Stimulated activated CD8-positive, alpha-beta memory T cell treated with anti-CD3 and anti-CD28 coated beads, Interleukin-15, amount 100 ng/mL, for 24 hours (primary cell): ENCODE data around the gene TMX3.
A peak's percentile ranks its signal among the peaks of the same experiment; 100 is the strongest.

ENCODE experiments used
- DNase-seq: peaks from one replicate; pipeline ENCODE4 v3.0.0-alpha.2; 2020; ENCODE audit warnings: low read depth

TMX3 gene

GRCh38 chr18:68714712-68715496 is at the start of gene TMX3:
Gene TMX3 (minus strand): TSS chr18:68715108. CDS start chr18:68714981, 127 bp downstream.
- DNase-seq, result peak; percentile 77

DNA sequence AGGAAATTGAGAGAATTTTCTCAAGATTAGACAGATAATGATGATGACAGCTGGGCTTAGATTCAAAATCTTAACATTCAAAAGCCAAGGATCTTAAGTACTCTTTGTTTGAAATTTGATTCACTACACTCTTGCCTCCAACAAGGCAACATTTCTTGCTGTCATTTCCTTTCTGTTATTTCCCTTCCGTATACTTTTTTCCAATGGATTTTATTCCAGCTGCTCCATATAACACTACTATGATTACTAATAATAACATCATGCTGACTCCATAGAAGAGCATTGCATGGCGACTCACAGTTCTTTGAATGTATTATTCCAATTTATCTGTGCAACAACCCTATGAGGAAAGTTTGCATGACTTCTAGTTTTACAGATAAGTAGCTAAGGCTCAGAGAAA is 49.1 kb upstream of the TMX3 start:
- no peak for DNase-seq

GRCh38 chr18:68763083-68763482 is 48.2 kb upstream of the TMX3 start:
- DNase-seq, result no peak

DNA sequence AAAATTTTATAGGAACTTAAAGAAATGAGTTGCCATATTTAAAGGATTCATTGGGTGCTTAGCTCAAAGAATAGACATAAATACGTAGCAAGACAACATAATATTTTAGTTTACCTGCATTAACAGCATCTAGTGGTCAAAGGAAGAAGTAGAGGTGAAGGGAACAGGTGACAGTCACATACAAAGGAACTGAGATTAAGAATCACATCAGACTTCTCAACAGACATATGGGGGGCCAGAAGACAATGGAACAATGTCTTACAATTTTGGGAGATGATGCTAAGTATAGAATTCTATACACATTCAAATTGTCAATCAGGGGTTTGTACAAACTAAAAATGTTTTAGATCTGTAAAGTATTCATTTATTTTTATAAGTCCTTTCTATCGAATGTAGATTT is 44.4 kb upstream of the TMX3 start:
- no peak for DNase-seq

DNA sequence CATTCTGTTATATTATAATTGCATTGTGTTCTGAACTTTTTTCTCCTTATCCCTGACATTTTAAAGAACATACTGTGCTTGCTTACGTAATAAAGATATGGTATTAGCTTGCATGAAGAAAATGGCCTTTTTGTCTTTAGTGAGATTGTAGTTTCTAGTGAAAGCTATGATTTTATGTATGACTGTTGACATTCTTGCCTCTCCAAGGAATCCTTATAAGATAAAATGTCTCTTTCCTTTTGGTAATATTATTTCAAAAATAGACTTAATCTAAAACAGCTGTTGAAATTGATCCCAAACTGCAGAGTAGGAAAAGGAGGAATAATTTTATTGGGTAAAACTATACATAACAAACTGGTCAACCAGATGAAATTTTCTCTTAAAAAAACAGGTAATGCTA is 42.2 kb upstream of the TMX3 start:
- DNase-seq, result no peak

GRCh38 chr18:68742206-68742605 is 27.3 kb upstream of the TMX3 start:
- no peak for DNase-seq

DNA sequence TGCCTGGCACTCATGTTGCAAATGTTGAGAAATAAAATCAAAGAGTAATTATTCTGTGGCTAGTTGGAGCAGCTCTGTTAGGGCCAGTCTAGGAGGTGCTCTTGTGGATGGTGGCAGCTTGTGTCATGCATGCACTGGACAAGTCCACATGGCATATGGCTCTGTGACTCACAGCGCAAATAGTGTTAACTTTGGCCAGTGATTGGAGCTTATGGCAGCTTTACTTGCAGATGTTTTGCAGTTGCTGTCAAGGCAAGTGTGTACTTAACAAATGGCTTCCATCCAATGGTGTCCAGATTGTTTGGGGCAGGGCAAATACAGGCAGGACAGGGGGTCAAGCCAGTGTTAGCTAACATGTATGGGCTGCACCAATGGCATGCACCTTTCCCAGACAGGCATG is 26.1 kb upstream of the TMX3 start:
- no peak for DNase-seq

DNA sequence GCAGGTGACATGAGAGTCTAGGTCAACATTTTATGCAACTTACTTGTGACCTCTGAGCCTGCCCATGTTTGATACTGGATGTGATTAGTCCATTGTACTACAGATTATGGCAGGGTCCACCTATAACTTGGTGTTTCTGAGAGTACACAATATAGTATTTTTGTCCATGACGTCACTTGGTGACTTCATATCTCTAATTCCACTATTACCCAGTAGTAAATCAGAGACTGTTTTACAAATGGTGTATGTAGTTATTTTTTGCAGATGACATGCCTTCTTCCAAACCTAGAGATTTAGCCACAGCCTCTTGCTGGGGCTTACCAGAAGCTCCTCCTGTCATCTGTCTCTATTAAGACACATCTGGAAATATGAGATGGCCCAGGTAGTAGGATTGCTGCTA is 24.6 kb upstream of the TMX3 start:
- no peak for DNase-seq

- DNase-seq, result no peak
Measured at GRCh38 chr18:68738564-68738963, 23.7 kb upstream of the TMX3 start.

- DNase-seq, result no peak
Measured at GRCh38 chr18:68735483-68736343, 20.8 kb upstream of the TMX3 start.

DNA sequence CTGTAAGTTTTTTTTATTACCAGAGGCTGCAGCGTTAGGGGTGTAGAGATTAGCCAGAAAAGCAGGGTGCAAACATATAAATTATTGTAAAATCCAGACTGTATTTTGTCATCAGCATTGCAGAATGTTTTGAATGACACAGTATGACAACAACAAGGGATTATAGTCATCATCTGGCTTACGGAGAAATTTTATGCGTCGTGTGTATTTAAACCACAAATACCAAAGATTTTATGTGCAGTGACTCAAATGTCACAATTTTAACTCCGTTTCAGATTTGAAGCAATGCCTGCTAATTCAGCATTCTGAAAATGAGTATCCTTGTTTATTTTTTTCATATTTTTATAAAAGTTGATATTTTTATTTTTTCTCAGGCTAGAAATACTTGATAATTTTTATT is 19.4 kb upstream of the TMX3 start:
- no peak for DNase-seq

GRCh38 chr18:68733707-68734106 is 18.8 kb upstream of the TMX3 start:
- DNase-seq, result no peak

- no peak for DNase-seq
Measured at GRCh38 chr18:68728081-68728700, 13.3 kb upstream of the TMX3 start.

GRCh38 chr18:68727506-68727905 is 12.6 kb upstream of the TMX3 start:
- no peak for DNase-seq

DNA sequence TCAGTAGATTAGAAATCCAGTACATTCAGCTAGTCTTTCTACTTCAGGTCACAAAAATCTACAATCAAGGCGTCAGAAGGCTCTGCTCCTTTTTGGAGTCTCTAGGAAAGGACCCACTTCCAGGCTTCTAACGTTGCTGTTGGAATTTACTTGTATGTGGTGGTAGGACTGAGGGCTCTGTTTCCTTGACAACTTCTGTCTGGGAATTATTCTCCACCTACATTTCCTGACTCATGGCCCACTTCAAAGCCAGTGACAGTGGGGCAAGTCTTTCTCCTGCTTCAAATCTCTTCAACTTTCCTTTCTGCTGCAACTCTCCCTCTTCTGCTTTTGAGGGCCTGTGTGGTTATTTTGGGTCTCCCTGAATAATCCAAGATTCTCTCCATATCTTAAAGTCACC is 10.4 kb upstream of the TMX3 start:
- DNase-seq, result no peak

DNA sequence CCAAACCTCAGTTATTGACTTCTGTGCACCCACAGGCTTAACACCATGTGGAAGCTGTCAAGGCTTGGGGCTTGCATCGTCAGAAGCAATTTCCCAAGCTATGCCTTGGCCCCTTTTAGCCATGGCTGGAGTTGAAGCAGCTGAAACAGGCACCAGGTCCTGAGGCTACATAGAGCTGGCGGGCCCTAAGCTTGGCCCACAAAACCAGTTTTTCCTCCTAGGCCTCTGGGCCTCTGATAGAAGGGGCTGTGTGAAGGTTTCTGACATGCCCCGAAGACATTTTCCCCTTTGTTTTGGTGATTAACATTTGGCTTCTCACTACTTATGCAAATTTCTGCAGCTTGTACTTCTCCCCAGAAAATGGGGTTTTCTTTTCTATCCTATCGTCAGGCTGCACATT is 9.1 kb upstream of the TMX3 start:
- DNase-seq, result no peak

GRCh38 chr18:68723539-68723938 is 8.6 kb upstream of the TMX3 start:
- no peak for DNase-seq

DNA sequence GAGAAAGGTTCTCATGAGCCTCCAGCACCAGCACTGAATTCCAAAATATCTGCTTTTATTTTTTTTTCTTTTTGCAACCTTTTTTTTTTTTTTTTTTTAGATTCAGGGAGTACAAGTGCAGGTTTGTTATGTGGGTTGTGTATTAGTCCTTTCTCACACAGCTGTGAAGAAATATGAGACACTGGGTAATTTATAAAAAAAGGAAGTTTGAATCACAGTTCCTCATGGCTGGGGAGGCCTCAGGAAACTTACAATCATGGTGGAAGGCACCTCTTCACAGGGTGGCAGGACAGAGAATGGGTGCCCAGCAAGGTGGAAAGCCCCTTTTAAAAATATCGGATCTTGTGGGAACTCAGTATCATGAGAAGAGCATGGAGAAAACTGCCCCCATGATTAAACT is 7.9 kb upstream of the TMX3 start:
- no peak for DNase-seq

DNA sequence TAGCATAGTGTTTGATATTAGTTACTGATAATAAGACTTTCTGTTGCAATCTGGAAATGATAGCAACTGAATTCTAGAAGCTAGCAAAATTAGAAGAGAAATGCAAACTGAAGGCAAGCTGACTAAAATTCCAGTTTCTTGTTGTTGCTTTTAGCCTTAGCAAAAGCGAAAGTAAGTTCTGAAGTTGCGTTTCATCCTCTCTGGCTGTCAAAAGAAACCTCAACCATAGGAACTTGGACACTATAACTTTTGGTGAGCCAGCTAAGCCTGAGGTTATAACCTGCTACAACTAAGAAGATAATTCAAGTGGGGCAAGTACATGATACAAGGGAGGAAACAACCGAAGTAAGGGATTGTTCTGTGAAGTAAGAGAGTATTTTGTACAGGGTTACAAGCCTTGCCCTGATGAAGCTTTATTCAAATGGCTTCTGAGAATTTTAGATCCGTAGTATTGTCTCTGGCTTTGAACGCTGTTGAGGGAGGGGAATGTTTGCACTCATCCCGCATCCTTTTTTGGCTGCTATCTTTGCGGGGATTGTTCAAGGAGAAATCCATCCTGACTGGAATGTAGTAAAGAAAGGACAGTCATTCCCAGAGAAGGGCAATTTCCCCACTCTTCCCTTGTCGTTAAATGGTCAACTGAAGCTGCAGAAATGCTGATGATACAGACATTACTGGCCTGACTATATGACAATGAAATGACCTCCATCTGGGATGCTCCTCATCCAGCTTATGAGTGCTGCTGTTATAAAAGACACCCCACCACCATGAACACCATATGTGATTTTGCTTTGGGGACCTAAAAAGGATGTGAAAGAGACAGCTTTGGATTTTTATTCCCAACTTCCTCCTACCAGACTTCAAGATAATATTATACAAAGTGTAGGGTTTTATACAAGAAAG is 7.0 kb upstream of the TMX3 start:
- no peak for DNase-seq

GRCh38 chr18:68714366-68714711 is 569 bp downstream of the TMX3 start:
- no peak for DNase-seq

DNA sequence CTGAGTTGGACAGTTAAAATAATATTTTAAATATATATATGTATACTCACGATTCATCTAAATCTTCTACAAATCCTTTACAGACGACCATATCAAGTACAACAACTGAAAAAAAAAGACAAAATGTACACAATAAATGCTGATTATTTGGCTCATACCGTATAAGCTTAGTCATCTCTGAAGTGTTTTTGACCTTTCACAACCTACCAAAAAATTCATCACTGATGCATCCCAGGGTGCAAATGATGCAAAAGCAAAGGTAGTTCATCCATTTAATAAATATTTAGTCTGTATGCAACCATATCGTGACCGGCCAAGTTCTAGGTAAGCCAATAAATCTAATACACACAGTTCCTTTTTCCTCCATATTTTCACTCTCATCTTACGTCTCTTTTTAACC is 1.1 kb downstream of the TMX3 start:
- DNase-seq, result no peak

- no peak for DNase-seq
Measured at GRCh38 chr18:68713131-68713530, 1.8 kb downstream of the TMX3 start.
